Stimulated activated CD4-positive, alpha-beta T cell treated with anti-CD3 and anti-CD28 coated beads, Interleukin-2, amount 100 ng/mL, for 24 hours (primary cell): ENCODE measurements around the gene PCGF5.
"Not testable (repeated sequence)": the region's sequence is repeated elsewhere in the genome, so short reads cannot be mapped to it uniquely, and the experiment has no call there.

Experiments used
- DNase-seq, 2 donors: peaks; one replicate each; pipeline ENCODE4 v3.0.0-alpha.2; 2020

Gene PCGF5

GRCh38 chr10:91220194-91220953 is at the start of gene PCGF5:
Gene PCGF5, plus strand, starts transcription at chr10:91220663. Its CDS starts 2,209 bp downstream, at chr10:91222872.
- peak; percentile 90 to 92 for DNase-seq

- no peak for DNase-seq
Measured at GRCh38 chr10:91171485-91171884, 49.0 kb upstream of the PCGF5 start.

GRCh38 chr10:91172348-91172747 is 48.1 kb upstream of the PCGF5 start:
- DNase-seq = no peak

GRCh38 chr10:91185239-91185875 is 35.1 kb upstream of the PCGF5 start:
- no peak for DNase-seq

GRCh38 chr10:91187156-91187555 is 33.3 kb upstream of the PCGF5 start:
- DNase-seq = no peak

GRCh38 chr10:91188010-91188409 is 32.5 kb upstream of the PCGF5 start:
- DNase-seq = not testable (repeated sequence)

GRCh38 chr10:91188889-91189288 is 31.6 kb upstream of the PCGF5 start:
- no peak for DNase-seq

GRCh38 chr10:91190388-91190870 is 30.0 kb upstream of the PCGF5 start:
- DNase-seq = no peak

GRCh38 chr10:91190876-91191583 is 29.4 kb upstream of the PCGF5 start:
- no peak for DNase-seq

GRCh38 chr10:91191584-91191919 is 28.9 kb upstream of the PCGF5 start:
- DNase-seq = no peak

GRCh38 chr10:91194497-91195179 is 25.8 kb upstream of the PCGF5 start:
- DNase-seq = peak in 1 of 2 donors; percentile 34

- no peak for DNase-seq
Measured at GRCh38 chr10:91196268-91197048, 24.0 kb upstream of the PCGF5 start.

GRCh38 chr10:91197127-91197526 is 23.3 kb upstream of the PCGF5 start:
- no peak for DNase-seq

- no peak for DNase-seq
Measured at GRCh38 chr10:91198781-91199180, 21.7 kb upstream of the PCGF5 start.

GRCh38 chr10:91200314-91201212 is 19.9 kb upstream of the PCGF5 start:
- DNase-seq = no peak

- peak; percentile 27 to 42 for DNase-seq
Measured at GRCh38 chr10:91201213-91201996, 19.1 kb upstream of the PCGF5 start.

- no peak for DNase-seq
Measured at GRCh38 chr10:91206427-91206826, 14.0 kb upstream of the PCGF5 start.

GRCh38 chr10:91206837-91207474 is 13.5 kb upstream of the PCGF5 start:
- DNase-seq = no peak

- DNase-seq = no peak
Measured at GRCh38 chr10:91208642-91209041, 11.8 kb upstream of the PCGF5 start.

- DNase-seq = no peak
Measured at GRCh38 chr10:91210014-91210413, 10.4 kb upstream of the PCGF5 start.
